Mesothelial cell of epicardium (in vitro differentiated cells): ENCODE measurements around the gene CDC42. TPM values are rescaled to one million over a fixed set of nuclear protein-coding genes. Genes with fewer than 3 reads are reported as not detected.
A peak's percentile ranks its signal among the peaks of the same experiment; 100 is the strongest.

ENCODE experiments used
- DNase-seq, 2 experiments: peaks; one replicate each; pipeline ENCODE4 v3.0.0; 2021; ENCODE audit warnings: low spot score in 2 of 2; ENCODE audit not compliant: unreplicated experiment in 2 of 2
- H3K27ac Mint-ChIP-seq: 2 replicates; pipeline ENCODE4 v1.8.0; 2021; ENCODE audit warnings: mixed read lengths
- H3K27me3 Mint-ChIP-seq: 2 replicates; pipeline ENCODE4 v1.8.0; 2021; ENCODE audit warnings: low read depth, mixed read lengths
- H3K36me3 Mint-ChIP-seq: 2 replicates; pipeline ENCODE4 v1.8.0; 2021; ENCODE audit warnings: mixed read lengths
- H3K4me1 Mint-ChIP-seq: 2 replicates; pipeline ENCODE4 v1.8.0; 2021; ENCODE audit warnings: mixed read lengths
- H3K4me3 Mint-ChIP-seq: 2 replicates; pipeline ENCODE4 v1.8.0; 2021; ENCODE audit warnings: mild to moderate bottlenecking, moderate library complexity, mixed read lengths
- H3K9me3 Mint-ChIP-seq: 2 replicates; pipeline ENCODE4 v1.8.0; 2021; ENCODE audit warnings: mixed read lengths
- total RNA-seq: library from RNA; stranded (reverse); gene quantifications from 3 replicates; pipeline ENCODE4 v1.2.1, GENCODE V29; 2021
- TF ChIP-seq, protein P1 (sequence below): fragments of 200-600 bp; sonication (generic); IDR thresholded peaks from one replicate; pipeline ENCODE4 v1.5.0; 2021; ENCODE audit warnings: antibody characterized with exemption; ENCODE audit not compliant: unreplicated experiment

CDC42 gene
- total RNA-seq, 1 donor from 2014 or later = 244 TPM

GRCh38 chr1:22122273-22123070 lies 70.0 kb downstream of the CDC42 start:
- no peak for DNase-seq
- TF ChIP-seq, protein P1, sequence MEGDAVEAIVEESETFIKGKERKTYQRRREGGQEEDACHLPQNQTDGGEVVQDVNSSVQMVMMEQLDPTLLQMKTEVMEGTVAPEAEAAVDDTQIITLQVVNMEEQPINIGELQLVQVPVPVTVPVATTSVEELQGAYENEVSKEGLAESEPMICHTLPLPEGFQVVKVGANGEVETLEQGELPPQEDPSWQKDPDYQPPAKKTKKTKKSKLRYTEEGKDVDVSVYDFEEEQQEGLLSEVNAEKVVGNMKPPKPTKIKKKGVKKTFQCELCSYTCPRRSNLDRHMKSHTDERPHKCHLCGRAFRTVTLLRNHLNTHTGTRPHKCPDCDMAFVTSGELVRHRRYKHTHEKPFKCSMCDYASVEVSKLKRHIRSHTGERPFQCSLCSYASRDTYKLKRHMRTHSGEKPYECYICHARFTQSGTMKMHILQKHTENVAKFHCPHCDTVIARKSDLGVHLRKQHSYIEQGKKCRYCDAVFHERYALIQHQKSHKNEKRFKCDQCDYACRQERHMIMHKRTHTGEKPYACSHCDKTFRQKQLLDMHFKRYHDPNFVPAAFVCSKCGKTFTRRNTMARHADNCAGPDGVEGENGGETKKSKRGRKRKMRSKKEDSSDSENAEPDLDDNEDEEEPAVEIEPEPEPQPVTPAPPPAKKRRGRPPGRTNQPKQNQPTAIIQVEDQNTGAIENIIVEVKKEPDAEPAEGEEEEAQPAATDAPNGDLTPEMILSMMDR = no peak
- peak overlapping the region; percentile 86 for H3K27ac Mint-ChIP-seq

GRCh38 chr1:22123071-22123390 lies 70.5 kb downstream of the CDC42 start:
- Mint-ChIP-seq H3K27me3 (no peaks in the 10 kb centered on the region), H3K4me1 (peaks cover 25% of the 10 kb centered on the region), H3K36me3 (no peaks in the 10 kb centered on the region), H3K27ac (peak overlapping the region; percentile 86), H3K9me3 (no peaks in the 10 kb centered on the region), H3K4me3 (no peak overlapping the region)
- no peak for DNase-seq
- TF ChIP-seq, protein P1 = no peak

More at GRCh38 chr1:22122273-22123070, 70.0 kb downstream of the CDC42 start:
- no peaks in the 10 kb centered on the region for H3K36me3 Mint-ChIP-seq
- H3K9me3 Mint-ChIP-seq = no peaks in the 10 kb centered on the region
- peaks cover 28% of the 10 kb centered on the region for H3K4me1 Mint-ChIP-seq
- H3K27me3 Mint-ChIP-seq = no peaks in the 10 kb centered on the region
- no peak overlapping the region for H3K4me3 Mint-ChIP-seq

DNA sequence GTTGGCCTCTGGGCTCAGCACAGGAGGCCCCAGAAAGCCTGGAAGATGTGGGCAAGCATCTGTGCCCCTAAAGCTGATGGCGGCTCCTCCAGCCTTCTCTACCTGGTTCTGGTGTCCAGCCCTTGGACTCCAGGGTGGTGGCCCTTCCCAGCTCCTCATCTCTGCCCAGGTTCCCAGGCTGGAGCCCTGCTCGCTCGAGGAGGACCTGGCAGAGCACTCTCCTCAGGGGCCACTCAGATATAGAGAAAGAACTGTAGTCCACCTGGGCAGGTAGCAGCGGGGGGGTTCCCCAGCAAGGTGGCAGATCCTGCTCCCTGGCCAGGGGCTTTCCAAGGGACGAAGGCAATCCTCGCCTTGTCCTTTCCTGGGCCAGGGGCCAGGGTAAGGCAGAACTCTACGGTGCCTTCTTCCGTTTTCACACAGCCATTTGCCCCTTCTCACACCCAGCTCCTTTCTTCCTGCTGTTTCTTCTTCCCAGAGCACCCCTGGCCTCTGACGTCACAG lies 71.4 kb downstream of the CDC42 start:
- no peak overlapping the region for H3K4me3 Mint-ChIP-seq
- H3K9me3 Mint-ChIP-seq = no peaks in the 10 kb centered on the region
- peaks cover 24% of the 10 kb centered on the region for H3K4me1 Mint-ChIP-seq
- no peaks in the 10 kb centered on the region for H3K27me3 Mint-ChIP-seq
- peaks cover 2% of the 10 kb centered on the region for H3K36me3 Mint-ChIP-seq
- peak overlapping the region; percentile 53 for H3K27ac Mint-ChIP-seq
- no peak for DNase-seq
- TF ChIP-seq, protein P1 = no peak

- peaks cover 24% of the 10 kb centered on the region for H3K4me1 Mint-ChIP-seq
- no peak overlapping the region for H3K4me3 Mint-ChIP-seq
- TF ChIP-seq, protein P1 = no peak
- no peak for DNase-seq
- no peaks in the 10 kb centered on the region for H3K27me3 Mint-ChIP-seq
- peak overlapping the region; percentile 48 for H3K27ac Mint-ChIP-seq
- peaks cover 7% of the 10 kb centered on the region for H3K36me3 Mint-ChIP-seq
- H3K9me3 Mint-ChIP-seq = no peaks in the 10 kb centered on the region
Measured at GRCh38 chr1:22124592-22125229, 72.2 kb downstream of the CDC42 start.

DNA sequence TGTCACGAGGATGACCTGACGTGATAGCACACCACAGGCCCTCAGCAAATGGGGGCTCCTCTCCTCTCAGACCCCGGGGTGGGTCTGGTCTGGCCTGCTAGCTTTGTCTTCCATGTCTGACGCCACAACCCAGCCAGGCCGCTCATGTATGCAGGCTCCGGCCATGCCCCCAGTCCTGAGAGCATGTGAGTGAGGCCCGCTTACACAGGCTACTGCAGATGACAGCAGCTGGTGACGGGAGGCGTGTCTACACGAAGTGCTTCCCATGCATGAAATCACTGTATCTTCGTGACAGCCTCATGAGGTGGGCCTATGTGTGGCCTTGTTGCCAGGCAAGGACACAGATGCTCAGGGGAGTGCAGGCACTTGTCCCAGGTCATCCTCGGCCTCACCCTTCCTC lies 74.0 kb downstream of the CDC42 start:
- TF ChIP-seq, protein P1 = no peak
- peaks cover 7% of the 10 kb centered on the region for H3K36me3 Mint-ChIP-seq

More for the DNA sequence above, 74.0 kb downstream of the CDC42 start:
- Mint-ChIP-seq H3K4me3 (no peak overlapping the region), H3K27ac (no peak overlapping the region), H3K9me3 (no peaks in the 10 kb centered on the region), H3K4me1 (peaks cover 20% of the 10 kb centered on the region), H3K27me3 (no peaks in the 10 kb centered on the region)
- no peak for DNase-seq
